OCI-LY7 (cell line): ENCODE results near the gene SLIT3.

Source experiments
- CTCF ChIP-seq: fragments of 200-600 bp; sonication (generic); conservative IDR thresholded peaks from 2 replicates; pipeline ENCODE4 v1.5.1; 2014; ENCODE audit warnings: mild to moderate bottlenecking, antibody characterized with exemption, low read length, moderate library complexity, mixed read lengths
- EZH2phosphoT487 ChIP-seq: fragments of 200-600 bp; sonication (generic); IDR thresholded peaks from 2 replicates; pipeline ENCODE4 v1.6.1; 2018; ENCODE audit warnings: low read depth, borderline replicate concordance, mild to moderate bottlenecking, mixed run types, antibody characterized with exemption, low read length, moderate library complexity, mixed read lengths

GRCh38 chr5:169153405-169153804, 147.5 kb downstream of the SLIT3 start:
- no peak for TF ChIP-seq CTCF
- TF ChIP-seq EZH2phosphoT487, result no peak
